IPS-18c (cell line): ENCODE data around the gene COL20A1.

Experiments used
- H3K4me3 ChIP-seq: 2 replicates; pipeline ENCODE4 v1.7.0; 2013; ENCODE audit warnings: low read depth, mild to moderate bottlenecking, low read length, moderate library complexity; ENCODE audit not compliant: insufficient read depth
- H3K9me3 ChIP-seq: one replicate; pipeline ENCODE4 v1.6.1; 2013; ENCODE audit warnings: mild to moderate bottlenecking, low read length, moderate library complexity; ENCODE audit not compliant: control insufficient read depth, insufficient read depth

COL20A1 gene

GRCh38 chr20:63284083-63284440 lies 8.9 kb upstream of the COL20A1 start:
- H3K9me3 ChIP-seq = no peaks in the 10 kb centered on the region
- H3K4me3 ChIP-seq = no peak overlapping the region

GRCh38 chr20:63284544-63284949 lies 8.4 kb upstream of the COL20A1 start:
- no peaks in the 10 kb centered on the region for H3K9me3 ChIP-seq

DNA sequence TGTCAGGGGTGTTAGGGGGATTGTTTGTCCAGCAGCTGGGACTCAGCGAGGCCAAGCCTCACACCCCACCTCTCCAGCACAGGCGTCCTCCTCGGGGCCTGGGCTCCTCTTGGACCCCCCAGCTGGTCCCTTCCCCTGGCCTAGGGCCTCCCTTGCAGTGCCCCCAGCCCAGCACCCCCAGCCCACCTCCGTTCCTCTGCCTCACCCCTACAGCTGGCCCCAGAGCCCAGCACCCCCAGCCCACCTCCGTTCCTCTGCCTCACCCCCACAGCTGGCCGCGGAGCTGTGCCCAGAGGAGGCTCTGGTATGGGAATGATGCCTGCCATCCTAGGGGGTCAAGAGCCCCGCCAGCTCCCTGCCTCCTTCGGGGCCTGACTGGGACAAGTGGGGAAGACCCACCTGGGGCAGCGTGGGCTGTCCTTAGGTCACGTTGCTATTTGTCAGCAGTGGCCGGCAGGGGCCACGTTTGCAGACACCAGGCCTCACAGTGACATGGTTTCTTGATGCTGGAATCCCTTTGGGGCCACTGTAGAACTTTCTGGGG lies 7.9 kb upstream of the COL20A1 start:
- no peak overlapping the region for H3K4me3 ChIP-seq
- no peaks in the 10 kb centered on the region for H3K9me3 ChIP-seq

More at GRCh38 chr20:63284544-63284949, 8.4 kb upstream of the COL20A1 start:
- H3K4me3 ChIP-seq = no peak overlapping the region

GRCh38 chr20:63285636-63286615 lies 7.1 kb upstream of the COL20A1 start:
- no peaks in the 10 kb centered on the region for H3K9me3 ChIP-seq
- no peak overlapping the region for H3K4me3 ChIP-seq

- Histone ChIP-seq H3K4me3 (no peak overlapping the region), H3K9me3 (no peaks in the 10 kb centered on the region)
Observed at GRCh38 chr20:63286781-63287696, 5.9 kb upstream of the COL20A1 start.

- no peaks in the 10 kb centered on the region for H3K9me3 ChIP-seq
- no peak overlapping the region for H3K4me3 ChIP-seq
Observed at GRCh38 chr20:63287697-63288580, 5.0 kb upstream of the COL20A1 start.

DNA sequence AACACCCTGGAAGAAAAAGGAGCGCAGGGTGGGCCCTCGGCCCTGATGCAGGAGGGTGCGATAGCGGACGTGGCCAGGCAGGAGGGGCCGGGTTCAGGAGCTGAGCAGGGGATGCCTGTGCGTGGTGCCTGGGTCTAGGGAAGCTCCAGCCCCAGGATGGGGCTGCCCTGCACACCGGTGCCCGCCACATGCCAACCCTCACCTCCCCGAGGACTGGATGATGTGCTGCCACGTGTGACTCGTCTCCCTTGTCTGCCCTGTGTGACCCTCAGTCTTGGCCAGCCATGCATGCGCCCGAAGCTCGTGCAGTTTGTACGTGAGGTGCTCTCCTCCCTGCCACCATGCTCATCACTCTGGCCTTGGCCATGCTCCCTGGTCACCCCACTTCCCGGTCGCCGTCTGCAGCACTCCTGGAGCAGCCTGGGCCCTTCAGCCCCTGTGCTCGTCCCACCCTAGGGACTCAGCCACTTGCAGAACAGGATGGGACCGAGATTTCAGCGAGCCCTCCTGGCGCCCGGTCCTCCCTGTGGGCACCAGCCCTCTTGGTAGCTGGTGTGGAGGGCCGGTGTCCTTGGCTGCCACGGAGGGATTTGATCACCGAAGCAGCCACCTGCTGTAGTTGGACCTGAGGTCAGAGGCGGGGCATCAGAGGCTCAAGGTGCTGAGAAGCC lies 4.3 kb upstream of the COL20A1 start:
- no peaks in the 10 kb centered on the region for H3K9me3 ChIP-seq

DNA sequence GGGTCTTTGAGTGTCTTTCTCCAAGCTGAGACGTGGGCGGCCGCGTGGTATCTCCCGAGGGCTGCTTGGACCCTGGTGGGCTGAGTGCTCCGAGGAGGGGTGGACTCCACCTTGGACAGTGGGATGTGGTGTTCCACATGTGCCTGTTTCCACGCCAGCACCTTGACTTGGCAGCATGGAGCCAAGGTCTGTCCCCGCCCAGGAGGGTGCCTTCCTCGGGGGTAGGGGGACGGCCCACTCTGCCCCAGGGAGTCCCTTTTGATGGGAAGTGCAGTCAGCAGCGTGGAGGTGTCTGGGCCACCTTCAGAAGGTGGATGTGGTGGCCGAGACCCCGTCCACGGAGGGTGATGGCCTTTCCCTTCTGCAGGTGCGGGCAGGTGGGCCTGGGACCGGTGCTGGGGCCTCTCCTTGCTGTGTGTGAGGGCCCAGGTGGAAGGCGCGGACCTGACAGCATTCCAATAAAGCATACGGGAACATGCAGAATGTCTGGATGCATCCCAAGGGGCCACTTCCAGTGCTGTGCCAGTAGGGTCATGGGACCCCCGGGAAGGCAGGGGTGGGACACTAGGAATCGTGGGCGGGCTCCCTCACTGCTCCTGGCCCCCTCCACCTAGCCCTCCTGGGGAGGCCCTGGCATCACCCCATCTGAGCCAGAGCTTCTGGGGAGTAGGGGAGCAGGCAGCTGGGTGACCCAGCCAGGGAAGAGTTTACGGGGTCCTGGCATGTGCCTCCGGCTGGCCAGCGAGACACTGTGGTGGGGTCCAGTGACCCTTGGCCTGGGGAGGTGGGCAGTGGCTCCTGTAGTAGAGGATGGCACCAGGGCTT lies 3.5 kb upstream of the COL20A1 start:
- no peak overlapping the region for H3K4me3 ChIP-seq

More for the DNA sequence above, 4.3 kb upstream of the COL20A1 start:
- no peak overlapping the region for H3K4me3 ChIP-seq

GRCh38 chr20:63290136-63290676 lies 2.8 kb upstream of the COL20A1 start:
- H3K4me3 ChIP-seq = no peak overlapping the region

More for the DNA sequence above, 3.5 kb upstream of the COL20A1 start:
- H3K9me3 ChIP-seq = no peaks in the 10 kb centered on the region

GRCh38 chr20:63290677-63291472 lies 2.1 kb upstream of the COL20A1 start:
- H3K9me3 ChIP-seq = no peaks in the 10 kb centered on the region
- no peak overlapping the region for H3K4me3 ChIP-seq

More at GRCh38 chr20:63290136-63290676, 2.8 kb upstream of the COL20A1 start:
- H3K9me3 ChIP-seq = no peaks in the 10 kb centered on the region

- no peak overlapping the region for H3K4me3 ChIP-seq
- H3K9me3 ChIP-seq = no peaks in the 10 kb centered on the region
Observed at GRCh38 chr20:63291811-63292210, 1.2 kb upstream of the COL20A1 start.

- no peak overlapping the region for H3K4me3 ChIP-seq
- no peaks in the 10 kb centered on the region for H3K9me3 ChIP-seq
Observed at GRCh38 chr20:63292292-63292701, 689 bp upstream of the COL20A1 start.

DNA sequence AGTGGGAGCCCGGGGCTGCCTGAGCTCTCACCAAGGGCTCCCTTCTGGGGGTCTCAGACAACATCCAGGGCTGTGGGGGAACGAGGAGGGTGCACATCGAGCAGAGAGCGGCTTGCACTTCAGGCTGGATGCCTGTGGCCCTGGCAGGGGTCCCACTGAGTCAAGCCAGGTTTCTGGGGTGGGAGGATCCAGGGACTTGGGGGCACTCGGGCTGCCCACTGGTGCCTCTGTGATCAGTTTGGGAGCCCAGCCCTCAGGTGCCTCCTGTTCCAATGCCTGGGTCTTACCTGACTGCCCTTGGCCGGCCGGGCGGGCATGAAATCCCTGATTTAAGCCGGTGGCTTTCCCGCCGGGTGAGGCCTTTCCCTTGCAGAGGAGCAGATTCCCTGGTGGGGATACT lies 470 bp downstream of the COL20A1 start:
- Histone ChIP-seq H3K4me3 (no peak overlapping the region), H3K9me3 (no peaks in the 10 kb centered on the region)

GRCh38 chr20:63293871-63294535 lies 1.0 kb downstream of the COL20A1 start:
- Histone ChIP-seq H3K9me3 (no peaks in the 10 kb centered on the region), H3K4me3 (no peak overlapping the region)
